Lung (tissue), 12 donors: ENCODE results near the gene GLB1L3. TPM values are rescaled to one million over a fixed set of nuclear protein-coding genes. Genes with fewer than 3 reads are reported as not detected.

Experiments used
- ATAC-seq: fragments of 200-7000 bp; cut with Tn5 transposase; one replicate; pipeline ENCODE4 v1.9.1; 2020; ENCODE audit warnings: moderate number of reproducible peaks; ENCODE audit not compliant: insufficient read depth, low FRiP score
- DNase-seq, 3 donors: peaks; one replicate each; pipeline ENCODE4 v3.0.0-alpha.2; 2013 to 2017
- H3K27ac ChIP-seq, 2 donors: one replicate each; pipeline ENCODE4 v1.5.1; 2013; ENCODE audit warnings: mild to moderate bottlenecking in 2 of 2, moderate library complexity in 2 of 2, control low read depth in 1 of 2, inconsistent platforms in 1 of 2, low read depth in 1 of 2, low read length in 1 of 2
- H3K27me3 ChIP-seq, 3 donors: one replicate each; pipeline ENCODE4 v1.5.1; 2013; ENCODE audit warnings: low read length in 2 of 3; ENCODE audit not compliant: control insufficient read depth in 3 of 3, insufficient read depth in 3 of 3
- H3K36me3 ChIP-seq, 4 donors: one replicate each; pipeline ENCODE4 v1.5.1; 2013; ENCODE audit warnings: low read length in 4 of 4, mild to moderate bottlenecking in 1 of 4, moderate library complexity in 1 of 4; ENCODE audit not compliant: control insufficient read depth in 4 of 4, insufficient read depth in 4 of 4
- H3K4me1 ChIP-seq, 5 donors: one replicate each; pipeline ENCODE4 v1.5.1; 2013; ENCODE audit warnings: low read length in 5 of 5, mild to moderate bottlenecking in 2 of 5, moderate library complexity in 1 of 5; ENCODE audit not compliant: control insufficient read depth in 5 of 5, insufficient read depth in 5 of 5
- H3K4me3 ChIP-seq: one replicate; pipeline ENCODE4 v1.5.1; 2013; ENCODE audit warnings: mild to moderate bottlenecking, control low read depth, moderate library complexity
- H3K9ac ChIP-seq, 2 donors: one replicate each; pipeline ENCODE4 v1.5.1; 2013; ENCODE audit warnings: low read length in 2 of 2, control low read depth in 1 of 2; ENCODE audit not compliant: insufficient read depth in 1 of 2
- H3K9me3 ChIP-seq, 4 donors: one replicate each; pipeline ENCODE4 v1.5.1; 2013; ENCODE audit warnings: low read length in 3 of 4, mild to moderate bottlenecking in 1 of 4, moderate library complexity in 1 of 4; ENCODE audit not compliant: control insufficient read depth in 4 of 4, insufficient read depth in 3 of 4
- WGBS, 2 donors: extraction: QIAGEN DNeasy Blood & Tissue Kit; methylation state at CpG; one replicate each; pipeline ENCODE4 v1.1.7; 2013; 5-methylcytosine and 5-hydroxymethylcytosine counted together
- polyA plus RNA-seq, 2 donors: library from polyadenylated mRNA; stranded (reverse); fragments of 200-250 nt; gene quantifications; one replicate each; pipeline ENCODE4 v1.2.1, GENCODE V29; 2013
- total RNA-seq, 2 donors: library from RNA; depleted of rRNA in 1 of 2; stranded (reverse); fragments of >200 nt in 1 of 2; gene quantifications; one replicate each; pipeline ENCODE4 v1.2.1, GENCODE V29; 2014 to 2021
- TF ChIP-seq, protein P1 (sequence below): IDR thresholded peaks from 2 replicates; pipeline ENCODE4 v1.5.1; 2012; ENCODE audit warnings: mild to moderate bottlenecking; ENCODE audit errors: control extremely low read depth, extremely low read depth
- donor health status: control.
- donor health status: control.
- donor health status: Bipolar disorder and iron deficiency.
- donor health status: healthy.
- donor health status: DM: yes; HTN: yes; CAD: no.

Gene GLB1L3
- total and polyA plus RNA-seq, 4 donors = 0.06 to 0.29 (median 0.18) TPM; not detected in 1

DNA sequence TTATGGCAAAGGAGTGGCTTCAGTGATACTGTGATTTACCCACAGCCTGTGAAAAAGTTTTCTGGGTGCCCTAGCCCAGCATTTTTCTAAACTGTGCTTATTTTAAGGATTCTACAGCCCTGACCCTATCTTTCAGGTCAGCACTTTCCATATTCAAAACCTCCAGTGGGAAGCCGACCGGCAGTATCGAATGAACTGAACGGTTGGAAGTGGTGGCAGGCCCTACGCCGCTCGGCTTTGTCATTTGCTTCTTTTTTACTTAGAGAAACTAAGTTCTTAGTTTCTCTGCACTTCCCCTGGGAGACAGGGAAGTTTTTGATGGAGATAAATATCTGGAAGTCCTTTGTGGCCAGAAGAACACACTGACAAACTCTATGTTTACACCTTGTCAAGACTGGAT lies 56.6 kb downstream of the GLB1L3 start:
- H3K9me3 ChIP-seq = no peaks in the 10 kb centered on the region
- peaks cover 0 to 33% (median 26%) of the 10 kb centered on the region in 3 donors for H3K27me3 ChIP-seq
- ATAC-seq (no peak), DNase-seq (no peak)
- no peak overlapping the region for H3K9ac ChIP-seq
- no peak overlapping the region for H3K4me3 ChIP-seq
- H3K4me1 ChIP-seq = peaks cover 0 to 7% (median 3%) of the 10 kb centered on the region in 5 donors
- TF ChIP-seq, protein P1, sequence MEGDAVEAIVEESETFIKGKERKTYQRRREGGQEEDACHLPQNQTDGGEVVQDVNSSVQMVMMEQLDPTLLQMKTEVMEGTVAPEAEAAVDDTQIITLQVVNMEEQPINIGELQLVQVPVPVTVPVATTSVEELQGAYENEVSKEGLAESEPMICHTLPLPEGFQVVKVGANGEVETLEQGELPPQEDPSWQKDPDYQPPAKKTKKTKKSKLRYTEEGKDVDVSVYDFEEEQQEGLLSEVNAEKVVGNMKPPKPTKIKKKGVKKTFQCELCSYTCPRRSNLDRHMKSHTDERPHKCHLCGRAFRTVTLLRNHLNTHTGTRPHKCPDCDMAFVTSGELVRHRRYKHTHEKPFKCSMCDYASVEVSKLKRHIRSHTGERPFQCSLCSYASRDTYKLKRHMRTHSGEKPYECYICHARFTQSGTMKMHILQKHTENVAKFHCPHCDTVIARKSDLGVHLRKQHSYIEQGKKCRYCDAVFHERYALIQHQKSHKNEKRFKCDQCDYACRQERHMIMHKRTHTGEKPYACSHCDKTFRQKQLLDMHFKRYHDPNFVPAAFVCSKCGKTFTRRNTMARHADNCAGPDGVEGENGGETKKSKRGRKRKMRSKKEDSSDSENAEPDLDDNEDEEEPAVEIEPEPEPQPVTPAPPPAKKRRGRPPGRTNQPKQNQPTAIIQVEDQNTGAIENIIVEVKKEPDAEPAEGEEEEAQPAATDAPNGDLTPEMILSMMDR = no peak
- no peak overlapping the region for H3K27ac ChIP-seq
- H3K36me3 ChIP-seq = no peaks in the 10 kb centered on the region
- WGBS, 2 donors = 62 to 71% methylated on average over 7 of the region's 7 CpGs

DNA sequence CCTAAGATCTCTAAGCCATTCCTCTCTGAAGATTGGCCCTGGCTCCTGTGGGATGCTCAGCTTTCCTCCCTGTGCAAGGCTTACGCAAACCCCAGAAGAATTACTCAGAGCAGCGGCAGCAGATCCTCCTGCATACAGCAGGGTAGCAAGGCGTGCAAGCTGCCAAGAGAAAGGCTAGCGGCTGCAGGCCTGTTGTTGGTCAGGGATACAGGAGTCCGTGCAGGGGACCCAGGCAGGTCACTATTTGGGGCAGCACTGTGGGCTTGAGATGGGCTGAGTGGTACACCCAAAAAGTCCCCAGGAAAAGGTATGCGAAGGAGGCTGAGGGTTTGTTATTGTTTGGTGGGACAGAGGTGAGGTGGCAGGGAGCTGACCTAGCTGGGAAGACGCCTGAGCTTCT lies 57.1 kb downstream of the GLB1L3 start:
- no peaks in the 10 kb centered on the region for H3K9me3 ChIP-seq
- ATAC-seq = no peak
- TF ChIP-seq, protein P1 = no peak
- 80 to 85% methylated on average over 7 of the region's 7 CpGs for WGBS, 2 donors
- H3K4me1 ChIP-seq = peaks cover 0 to 7% (median 3%) of the 10 kb centered on the region in 5 donors
- peaks cover 0 to 33% (median 26%) of the 10 kb centered on the region in 3 donors for H3K27me3 ChIP-seq
- no peak overlapping the region for H3K9ac ChIP-seq
- no peaks in the 10 kb centered on the region for H3K36me3 ChIP-seq
- DNase-seq = no peak
- H3K27ac ChIP-seq = no peak overlapping the region
- H3K4me3 ChIP-seq = no peak overlapping the region

DNA sequence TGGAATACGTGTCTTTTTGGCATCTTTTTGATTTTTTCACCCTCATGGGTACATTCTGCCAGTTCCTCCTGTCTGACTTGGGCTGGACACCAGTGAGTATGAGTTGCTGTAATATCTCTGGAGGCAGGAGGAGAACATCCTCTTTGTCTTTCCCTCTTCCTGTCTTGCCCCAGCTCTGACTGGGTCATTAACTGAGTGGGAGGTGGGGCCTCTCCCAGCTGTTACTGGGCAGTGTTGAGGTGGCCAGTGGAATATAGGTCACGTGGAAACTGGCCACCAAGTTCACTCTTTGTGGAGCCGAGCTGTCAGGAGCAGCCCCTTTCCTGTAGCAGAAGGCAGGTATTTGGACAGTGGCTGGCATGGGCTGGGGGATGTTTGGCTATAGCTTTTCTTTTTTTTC lies 57.8 kb downstream of the GLB1L3 start:
- Histone ChIP-seq H3K27ac (no peak overlapping the region), H3K27me3 (peaks cover 0 to 33% (median 26%) of the 10 kb centered on the region in 3 donors), H3K36me3 (no peaks in the 10 kb centered on the region), H3K4me1 (peaks cover 0 to 7% (median 3%) of the 10 kb centered on the region in 5 donors), H3K9ac (no peak overlapping the region), H3K9me3 (no peaks in the 10 kb centered on the region), H3K4me3 (no peak overlapping the region)
- no peak for DNase-seq
- TF ChIP-seq, protein P1 = no peak
- 65 to 72% methylated on average over 3 of the region's 3 CpGs for WGBS, 2 donors
- no peak for ATAC-seq
